ACC112 (cell line): ENCODE measurements around the gene INTS6.

Source experiments
- H2AFZ ChIP-seq: fragments of 200-600 bp; sonication (generic); one replicate; pipeline ENCODE4 v1.6.0; 2017; ENCODE audit warnings: antibody characterized with exemption, low read length; ENCODE audit not compliant: unreplicated experiment
- H3K27ac ChIP-seq: fragments of 200-600 bp; sonication (generic); 2 replicates; pipeline ENCODE4 v1.5.1; 2014; ENCODE audit warnings: low read depth, mild to moderate bottlenecking, antibody characterized with exemption, low read length, moderate library complexity
- H3K27me3 ChIP-seq: fragments of 200-600 bp; sonication (generic); 2 replicates; pipeline ENCODE4 v1.6.1; 2014; ENCODE audit warnings: mild to moderate bottlenecking, antibody characterized with exemption, low read length, moderate library complexity, mixed read lengths; ENCODE audit not compliant: insufficient read depth
- H3K36me3 ChIP-seq: fragments of 200-600 bp; sonication (generic); 2 replicates; pipeline ENCODE4 v1.6.1; 2016; ENCODE audit warnings: mild to moderate bottlenecking, antibody characterized with exemption, low read length, moderate library complexity, mixed read lengths; ENCODE audit not compliant: insufficient read depth
- H3K4me1 ChIP-seq: fragments of 200-600 bp; sonication (generic); one replicate; pipeline ENCODE4 v1.6.1; 2016; ENCODE audit warnings: low read length, mixed read lengths; ENCODE audit not compliant: insufficient read depth, unreplicated experiment, control insufficient read depth
- H3K4me3 ChIP-seq: fragments of 200-600 bp; sonication (generic); 2 replicates; pipeline ENCODE4 v1.5.1; 2014; ENCODE audit warnings: mild to moderate bottlenecking, low read depth, low read length
- H3K79me2 ChIP-seq: fragments of 200-600 bp; sonication (generic); one replicate; pipeline ENCODE4 v1.6.0; 2016; ENCODE audit warnings: low read length; ENCODE audit not compliant: control insufficient read depth, unreplicated experiment, insufficient read depth

INTS6 gene

DNA sequence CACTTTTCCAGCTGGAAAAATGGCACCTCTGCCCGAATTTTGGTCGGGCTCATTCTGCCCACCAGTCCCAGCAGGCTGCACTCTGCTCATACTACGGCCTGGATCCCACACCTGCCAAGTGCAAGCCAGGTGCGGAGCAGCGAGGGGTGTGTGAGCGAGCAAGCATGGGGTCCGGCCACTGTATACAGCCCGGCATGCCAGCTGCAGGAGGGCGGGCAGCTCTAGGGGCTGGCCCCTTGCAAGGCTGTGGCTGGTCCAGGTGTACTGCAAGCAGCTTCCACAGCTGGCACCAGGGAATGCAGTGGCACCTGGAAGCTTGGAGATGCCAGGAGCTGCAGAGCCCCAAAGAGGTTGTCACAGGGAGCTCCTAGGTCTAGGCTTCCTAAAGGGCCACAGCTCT is 2.7 kb upstream of the INTS6 start:
- Histone ChIP-seq H3K27me3 (no peaks in the 10 kb centered on the region), H3K4me1 (peaks cover 5% of the 10 kb centered on the region), H3K27ac (no peak overlapping the region), H2AFZ (no peak overlapping the region), H3K36me3 (peaks cover 18% of the 10 kb centered on the region), H3K79me2 (peaks cover 31% of the 10 kb centered on the region), H3K4me3 (no peak overlapping the region)

- Histone ChIP-seq H3K27me3 (no peaks in the 10 kb centered on the region), H2AFZ (peak overlapping the region; percentile 40), H3K4me3 (peak overlapping the region; percentile 83), H3K36me3 (peaks cover 32% of the 10 kb centered on the region), H3K79me2 (peaks cover 43% of the 10 kb centered on the region), H3K27ac (peak overlapping the region; percentile 85), H3K4me1 (peaks cover 19% of the 10 kb centered on the region)
These were observed 1.3 kb upstream of the INTS6 start for GRCh38 chr13:51453959-51454703.

GRCh38 chr13:51453207-51453958 is 547 bp upstream of the INTS6 start:
- peak overlapping the region; percentile 40 for H2AFZ ChIP-seq
- no peaks in the 10 kb centered on the region for H3K27me3 ChIP-seq
- peaks cover 20% of the 10 kb centered on the region for H3K4me1 ChIP-seq
- H3K36me3 ChIP-seq = peaks cover 35% of the 10 kb centered on the region
- peak overlapping the region; percentile 85 for H3K27ac ChIP-seq
- H3K4me3 ChIP-seq = peak overlapping the region; percentile 83
- H3K79me2 ChIP-seq = peaks cover 44% of the 10 kb centered on the region

GRCh38 chr13:51451467-51452360 is 1.1 kb downstream of the INTS6 start:
- no peaks in the 10 kb centered on the region for H3K27me3 ChIP-seq
- no peak overlapping the region for H2AFZ ChIP-seq
- peaks cover 44% of the 10 kb centered on the region for H3K79me2 ChIP-seq
- peak overlapping the region; percentile 91 for H3K4me3 ChIP-seq
- H3K27ac ChIP-seq = peak overlapping the region; percentile 81
- H3K36me3 ChIP-seq = peaks cover 35% of the 10 kb centered on the region
- H3K4me1 ChIP-seq = peaks cover 20% of the 10 kb centered on the region

DNA sequence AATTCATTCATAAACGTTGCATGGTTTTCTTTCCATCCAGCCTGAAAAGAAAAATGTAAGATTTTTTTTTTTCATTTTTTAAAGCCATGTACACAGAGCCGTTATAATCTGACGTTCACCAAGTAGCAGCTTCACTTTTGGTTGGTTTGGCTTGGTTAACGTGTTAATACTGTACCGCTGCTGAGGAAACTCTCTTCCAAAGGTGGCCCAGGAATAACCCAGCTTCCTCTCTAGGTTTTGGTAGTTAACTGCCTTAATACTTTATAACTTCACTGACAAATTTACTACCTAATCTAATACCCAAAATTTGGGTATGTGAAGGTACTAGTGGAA is 1.7 kb downstream of the INTS6 start:
- H3K36me3 ChIP-seq = peaks cover 30% of the 10 kb centered on the region
- H3K27me3 ChIP-seq = no peaks in the 10 kb centered on the region
- no peak overlapping the region for H2AFZ ChIP-seq
- peaks cover 48% of the 10 kb centered on the region for H3K79me2 ChIP-seq
- H3K27ac ChIP-seq = peak overlapping the region; percentile 11
- H3K4me3 ChIP-seq = peak overlapping the region; percentile 91
- peaks cover 20% of the 10 kb centered on the region for H3K4me1 ChIP-seq

DNA sequence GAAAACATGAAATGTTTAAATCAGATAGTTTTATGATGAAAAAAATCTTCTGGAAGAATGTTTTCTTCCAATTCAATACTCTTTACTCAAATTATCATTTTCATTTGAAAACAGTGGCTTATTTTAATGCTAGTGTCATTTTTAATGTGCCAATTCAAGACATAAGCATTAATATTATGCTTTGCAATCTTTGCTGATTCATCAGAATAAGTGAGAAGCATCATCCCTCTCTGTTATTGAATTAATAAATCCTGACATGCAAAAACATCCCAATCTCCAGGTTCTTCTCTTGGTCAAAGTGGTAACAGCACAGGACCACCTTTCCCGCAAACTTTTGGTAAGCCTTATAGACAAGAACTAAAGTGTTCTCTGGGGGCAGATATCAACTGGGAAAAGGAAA is 3.8 kb downstream of the INTS6 start:
- Histone ChIP-seq H3K4me1 (peaks cover 20% of the 10 kb centered on the region), H3K27ac (no peak overlapping the region), H3K27me3 (no peaks in the 10 kb centered on the region), H3K36me3 (peaks cover 19% of the 10 kb centered on the region), H3K79me2 (peaks cover 36% of the 10 kb centered on the region), H3K4me3 (peak overlapping the region; percentile 91; the same call in 1 of the 2 replicates), H2AFZ (no peak overlapping the region)

DNA sequence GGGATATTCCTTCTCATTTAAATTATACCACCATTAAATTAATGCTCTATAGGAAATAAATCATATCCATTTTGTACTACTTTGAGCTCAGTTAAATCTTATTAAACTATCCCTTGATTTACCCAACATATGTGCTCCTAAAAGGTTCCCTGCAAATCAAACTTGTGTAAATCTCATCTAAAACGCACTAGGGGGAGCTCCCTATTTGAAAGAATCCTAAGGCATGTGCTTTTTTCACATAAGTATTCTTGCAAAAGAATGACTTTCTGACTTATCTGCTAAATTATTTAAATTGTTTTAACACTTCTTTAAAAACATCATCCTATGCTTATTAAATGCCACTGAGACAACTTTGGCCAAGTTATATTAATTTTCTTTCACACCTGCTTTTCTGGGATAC is 7.9 kb downstream of the INTS6 start:
- Histone ChIP-seq H3K79me2 (peaks cover 15% of the 10 kb centered on the region), H2AFZ (no peak overlapping the region), H3K4me1 (peaks cover 9% of the 10 kb centered on the region), H3K27me3 (no peaks in the 10 kb centered on the region), H3K36me3 (peaks cover 11% of the 10 kb centered on the region), H3K27ac (no peak overlapping the region), H3K4me3 (no peak overlapping the region)

DNA sequence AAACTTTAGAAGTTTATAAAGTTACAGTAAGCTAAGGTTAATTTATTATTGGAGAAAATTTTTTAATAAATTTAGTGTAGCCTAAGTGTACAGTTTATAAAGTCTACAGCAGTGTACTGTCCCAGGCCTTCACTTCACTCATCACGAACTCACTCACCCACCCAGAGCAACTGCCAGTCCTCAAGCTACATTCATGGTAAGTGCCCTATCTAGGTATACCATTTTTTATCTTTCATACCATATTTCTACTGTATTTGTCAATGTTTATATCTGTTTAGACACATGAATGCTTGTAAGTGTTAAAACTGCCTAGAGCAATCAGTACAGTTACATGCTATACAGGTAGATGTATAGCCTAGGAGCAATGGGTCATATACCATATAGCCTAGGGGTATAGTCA is 12.5 kb downstream of the INTS6 start:
- peaks cover 7% of the 10 kb centered on the region for H3K79me2 ChIP-seq
- H3K27ac ChIP-seq = no peak overlapping the region
- H3K4me1 ChIP-seq = no peaks in the 10 kb centered on the region
- no peak overlapping the region for H2AFZ ChIP-seq
- H3K27me3 ChIP-seq = no peaks in the 10 kb centered on the region
- H3K36me3 ChIP-seq = no peaks in the 10 kb centered on the region; the same call in 1 of the 2 replicates
- no peak overlapping the region for H3K4me3 ChIP-seq

GRCh38 chr13:51437550-51438127 is 15.2 kb downstream of the INTS6 start:
- Histone ChIP-seq H3K79me2 (peaks cover 7% of the 10 kb centered on the region), H2AFZ (no peak overlapping the region), H3K36me3 (no peaks in the 10 kb centered on the region; the same call in 1 of the 2 replicates), H3K27ac (no peak overlapping the region), H3K4me1 (no peaks in the 10 kb centered on the region), H3K4me3 (no peak overlapping the region), H3K27me3 (no peaks in the 10 kb centered on the region)

GRCh38 chr13:51435002-51435578 is 17.7 kb downstream of the INTS6 start:
- Histone ChIP-seq H3K4me1 (no peaks in the 10 kb centered on the region), H3K36me3 (peaks cover 3% of the 10 kb centered on the region), H2AFZ (no peak overlapping the region), H3K27me3 (no peaks in the 10 kb centered on the region), H3K4me3 (no peak overlapping the region), H3K79me2 (peaks cover 13% of the 10 kb centered on the region), H3K27ac (no peak overlapping the region)
